LNCaP clone FGC (cell line): Measurements from ENCODE around the gene VGLL2.

Source experiments
- DNase-seq: peaks from one replicate; pipeline ENCODE4 v3.0.0-alpha.2; 2011; ENCODE audit warnings: low read depth
- H3K4me3 ChIP-seq: 2 replicates; pipeline ENCODE4 v1.5.1; 2011; ENCODE audit warnings: mild to moderate bottlenecking, low read depth, low read length, control low read depth
- CTCF ChIP-seq: IDR thresholded peaks from 2 replicates; pipeline ENCODE4 v1.5.1; 2012; ENCODE audit warnings: mild to moderate bottlenecking; ENCODE audit not compliant: control insufficient read depth, insufficient read depth; ENCODE audit errors: extremely low read depth

Gene VGLL2

GRCh38 chr6:117268924-117269323 is 3.6 kb downstream of the VGLL2 start:
- DNase-seq = no peak
- no peak overlapping the region for H3K4me3 ChIP-seq
- TF ChIP-seq CTCF = no peak

DNA sequence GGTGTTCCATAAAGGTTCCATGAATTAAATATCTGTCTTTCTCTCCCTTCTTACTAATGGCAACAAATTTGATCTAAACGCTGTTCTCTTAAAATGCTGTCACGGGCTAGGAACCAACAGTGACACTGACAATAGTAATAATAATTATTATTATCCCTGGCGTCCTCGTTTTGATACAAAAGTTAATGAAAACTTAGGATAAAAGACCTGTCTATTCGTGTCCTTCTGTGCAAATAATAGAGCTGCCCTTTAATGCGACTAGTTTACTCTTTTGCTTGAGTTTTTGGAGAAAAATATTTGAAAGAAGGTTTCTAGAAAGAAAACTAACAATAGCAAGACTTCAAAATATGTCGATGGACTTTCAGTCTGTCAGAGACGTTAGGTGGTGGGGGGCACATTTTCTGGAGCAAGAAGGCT is 4.3 kb downstream of the VGLL2 start:
- DNase-seq = no peak
- TF ChIP-seq CTCF = no peak
- H3K4me3 ChIP-seq = no peak overlapping the region

- TF ChIP-seq CTCF = no peak
- no peak for DNase-seq
- no peak overlapping the region for H3K4me3 ChIP-seq
These were observed 4.9 kb downstream of the VGLL2 start for GRCh38 chr6:117270055-117270842.

GRCh38 chr6:117270843-117271507 is 5.6 kb downstream of the VGLL2 start:
- no peak for DNase-seq
- H3K4me3 ChIP-seq = no peak overlapping the region
- no peak for TF ChIP-seq CTCF

DNA sequence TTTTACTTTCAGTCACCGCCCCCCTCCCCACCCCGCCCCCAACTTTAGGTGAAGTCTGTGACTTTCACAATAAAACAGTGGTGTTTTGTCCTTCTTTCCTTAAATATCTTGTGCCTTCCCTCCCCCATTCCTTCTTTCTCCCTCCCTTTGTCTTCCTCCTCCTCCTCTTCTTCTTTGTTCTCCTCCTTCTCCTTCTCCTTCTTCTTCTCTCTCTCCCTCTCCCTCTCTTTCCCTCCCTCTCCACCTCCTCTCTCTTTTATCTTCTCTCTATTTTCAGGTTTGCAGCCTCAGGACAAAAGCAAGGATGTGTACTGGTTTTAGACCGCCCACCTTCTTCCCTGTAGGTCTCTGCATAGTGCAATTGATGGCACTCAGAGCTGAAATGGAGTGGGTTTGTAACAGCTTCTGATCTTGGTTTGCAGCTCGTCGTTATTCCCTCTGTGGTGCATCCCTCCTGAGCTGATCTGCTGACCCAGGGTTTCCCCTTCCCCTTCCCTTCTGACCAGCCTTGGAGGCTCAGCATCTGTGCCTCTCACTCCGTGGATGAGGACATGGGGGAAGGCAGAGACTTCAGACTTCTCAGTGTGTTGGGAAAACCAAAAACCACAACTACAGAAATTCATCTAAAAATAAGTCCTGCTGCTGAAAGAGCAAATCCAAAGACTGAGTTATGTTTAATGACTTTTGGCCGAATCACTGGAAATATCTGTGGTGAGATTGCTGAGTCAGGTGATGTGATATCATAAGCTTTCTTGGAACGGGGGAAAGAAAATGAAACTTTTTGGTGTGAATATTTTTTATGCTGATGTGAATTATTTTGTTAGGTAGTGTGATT is 6.9 kb downstream of the VGLL2 start:
- no peak for TF ChIP-seq CTCF
- no peak for DNase-seq
- no peak overlapping the region for H3K4me3 ChIP-seq

GRCh38 chr6:117272891-117273290 is 7.5 kb downstream of the VGLL2 start:
- TF ChIP-seq CTCF = no peak
- no peak for DNase-seq
- no peak overlapping the region for H3K4me3 ChIP-seq
